Gastrocnemius medialis (tissue), 4 donors: ENCODE data around the gene SRPK2.

ENCODE experiments used
- POLR2A ChIP-seq, 2 donors: fragments of 450-650 bp; IDR thresholded peaks; one replicate each; pipeline ENCODE4 v1.6.1; 2017; ENCODE audit warnings: antibody characterized with exemption in 2 of 2, mild to moderate bottlenecking in 2 of 2, moderate library complexity in 2 of 2
- TF ChIP-seq, protein P1 (sequence below), 5 experiments: fragments of 450-650 bp in 3 of 5; fragments of 200-600 bp in 2 of 5; sonication (generic) in 2 of 5; IDR thresholded peaks in 4 of 5; conservative IDR thresholded peaks in 1 of 5; 1 replicate in 4 of 5; 2 replicates in 1 of 5; pipeline ENCODE4 v1.5.1; 2016 to 2019; ENCODE audit warnings: antibody characterized with exemption in 5 of 5, mild to moderate bottlenecking in 3 of 5, moderate library complexity in 3 of 5

DNA sequence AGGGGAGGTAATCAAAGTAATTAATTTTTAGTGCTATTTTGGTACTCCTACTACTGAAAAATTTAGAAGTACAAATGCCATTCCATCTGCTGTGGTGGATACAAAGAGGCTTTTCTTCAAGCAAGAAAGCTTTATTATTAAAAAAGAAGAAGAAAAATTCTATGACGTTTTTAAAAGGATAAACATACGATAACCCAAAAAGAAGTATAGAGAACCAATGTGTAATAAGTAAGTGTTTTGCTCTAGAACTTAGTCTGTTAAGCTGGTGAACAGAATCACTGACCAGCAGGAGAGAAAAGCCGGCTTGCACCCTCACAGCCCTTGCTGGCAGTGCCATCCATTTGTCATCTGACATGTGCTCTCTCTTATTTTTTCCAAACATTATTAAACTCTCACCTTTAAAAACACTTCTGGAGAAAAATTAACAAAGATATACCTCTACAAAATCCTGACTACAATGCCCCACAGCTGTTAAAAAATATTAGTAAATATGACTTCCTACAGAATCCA, 81.5 kb downstream of the SRPK2 start:
- TF ChIP-seq, protein P1, sequence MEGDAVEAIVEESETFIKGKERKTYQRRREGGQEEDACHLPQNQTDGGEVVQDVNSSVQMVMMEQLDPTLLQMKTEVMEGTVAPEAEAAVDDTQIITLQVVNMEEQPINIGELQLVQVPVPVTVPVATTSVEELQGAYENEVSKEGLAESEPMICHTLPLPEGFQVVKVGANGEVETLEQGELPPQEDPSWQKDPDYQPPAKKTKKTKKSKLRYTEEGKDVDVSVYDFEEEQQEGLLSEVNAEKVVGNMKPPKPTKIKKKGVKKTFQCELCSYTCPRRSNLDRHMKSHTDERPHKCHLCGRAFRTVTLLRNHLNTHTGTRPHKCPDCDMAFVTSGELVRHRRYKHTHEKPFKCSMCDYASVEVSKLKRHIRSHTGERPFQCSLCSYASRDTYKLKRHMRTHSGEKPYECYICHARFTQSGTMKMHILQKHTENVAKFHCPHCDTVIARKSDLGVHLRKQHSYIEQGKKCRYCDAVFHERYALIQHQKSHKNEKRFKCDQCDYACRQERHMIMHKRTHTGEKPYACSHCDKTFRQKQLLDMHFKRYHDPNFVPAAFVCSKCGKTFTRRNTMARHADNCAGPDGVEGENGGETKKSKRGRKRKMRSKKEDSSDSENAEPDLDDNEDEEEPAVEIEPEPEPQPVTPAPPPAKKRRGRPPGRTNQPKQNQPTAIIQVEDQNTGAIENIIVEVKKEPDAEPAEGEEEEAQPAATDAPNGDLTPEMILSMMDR (IDR thresholded peaks at IDR 0.05 in 4 of 5, conservative IDR thresholded peaks at IDR 0.05 in 1 of 5) = no peak
- no peak for TF ChIP-seq POLR2A (IDR thresholded peaks at IDR 0.05)
